Bronchial epithelial cell (primary cell): ENCODE measurements around the gene CPNE5. TPM values are rescaled to one million over a fixed set of nuclear protein-coding genes. Genes with fewer than 3 reads are reported as not detected.

Source experiments
- DNase-seq: peaks from one replicate; pipeline ENCODE4 v3.0.0-alpha.2; 2010; ENCODE audit warnings: low read depth
- FAIRE-seq: peaks from 2 replicates; lab custom pipeline; 2011; peaks lifted over from hg19 to GRCh38; lab: Jason Lieb, UNC
- H3K27me3 ChIP-seq: 2 replicates; pipeline ENCODE4 v1.5.1; 2011; ENCODE audit warnings: low read length; ENCODE audit not compliant: control insufficient read depth, insufficient read depth
- H3K36me3 ChIP-seq: 2 replicates; pipeline ENCODE4 v1.5.1; 2011; ENCODE audit warnings: low read length; ENCODE audit not compliant: control insufficient read depth, insufficient read depth
- H3K4me3 ChIP-seq: 2 replicates; pipeline ENCODE4 v1.5.1; 2011; ENCODE audit warnings: mild to moderate bottlenecking, low read depth, low read length, control low read depth
- CTCF ChIP-seq: IDR thresholded peaks from 2 replicates; pipeline ENCODE4 v1.5.1; 2011; ENCODE audit warnings: mild to moderate bottlenecking, moderate library complexity, low read length, control low read depth, inconsistent platforms; ENCODE audit not compliant: insufficient read depth, severe bottlenecking
- total RNA-seq: library from RNA; depleted of rRNA; stranded (reverse); fragments of >200 nt; gene quantifications from 2 replicates; pipeline ENCODE4 v1.2.1, GENCODE V29; 2014

CPNE5 gene
- total RNA-seq, 1 donor from 2014 or later, result not detected

- FAIRE-seq, result peak; percentile 76
- H3K27me3 ChIP-seq, result no peaks in the 10 kb centered on the region
- no peaks in the 10 kb centered on the region for H3K36me3 ChIP-seq
- no peak for TF ChIP-seq CTCF
- H3K4me3 ChIP-seq, result no peak overlapping the region
- no peak for DNase-seq
These were observed 107.5 kb downstream of the CPNE5 start for GRCh38 chr6:36731622-36732310.

- DNase-seq (peak; percentile 39), FAIRE-seq (no peak)
- TF ChIP-seq CTCF, result no peak
- H3K36me3 ChIP-seq, result no peaks in the 10 kb centered on the region
- no peak overlapping the region for H3K4me3 ChIP-seq
- H3K27me3 ChIP-seq, result no peaks in the 10 kb centered on the region
These were observed 108.5 kb downstream of the CPNE5 start for GRCh38 chr6:36730424-36731380.

GRCh38 chr6:36729161-36729524, 110.1 kb downstream of the CPNE5 start:
- FAIRE-seq (no peak), DNase-seq (no peak)
- H3K27me3 ChIP-seq, result no peaks in the 10 kb centered on the region
- no peaks in the 10 kb centered on the region for H3K36me3 ChIP-seq
- H3K4me3 ChIP-seq, result no peak overlapping the region
- no peak for TF ChIP-seq CTCF

- no peak for FAIRE-seq
- no peak for DNase-seq
- no peak for TF ChIP-seq CTCF
These were observed 110.7 kb downstream of the CPNE5 start for GRCh38 chr6:36728289-36729160.

GRCh38 chr6:36727505-36728021, 111.7 kb downstream of the CPNE5 start:
- no peak overlapping the region for H3K4me3 ChIP-seq
- H3K27me3 ChIP-seq, result no peaks in the 10 kb centered on the region
- TF ChIP-seq CTCF, result no peak
- H3K36me3 ChIP-seq, result no peaks in the 10 kb centered on the region
- DNase-seq (peak; percentile 39), FAIRE-seq (no peak)

More at GRCh38 chr6:36728289-36729160, 110.7 kb downstream of the CPNE5 start:
- H3K4me3 ChIP-seq, result no peak overlapping the region
- H3K36me3 ChIP-seq, result no peaks in the 10 kb centered on the region
- no peaks in the 10 kb centered on the region for H3K27me3 ChIP-seq
